Thyroid gland (tissue), 4 donors: ENCODE results near the gene SLC38A3. TPM values are rescaled to one million over a fixed set of nuclear protein-coding genes. Genes with fewer than 3 reads are reported as not detected.

Source experiments
- DNase-seq, 2 donors: peaks; one replicate each; pipeline ENCODE4 v3.0.0-alpha.2; 2019
- H3K27ac ChIP-seq, 3 donors: fragments of 200-600 bp; sonication (generic); 1 replicate in 2 of 3; 2 replicates in 1 of 3; pipeline ENCODE4 v1.5.1; 2016 to 2019; ENCODE audit warnings: mild to moderate bottlenecking in 1 of 3, moderate library complexity in 1 of 3
- H3K27me3 ChIP-seq: fragments of 200-600 bp; sonication (generic); one replicate; pipeline ENCODE4 v1.5.1; 2019
- H3K36me3 ChIP-seq, 2 donors: fragments of 200-600 bp; sonication (generic); one replicate each; pipeline ENCODE4 v1.5.1; 2016 to 2019
- H3K4me1 ChIP-seq, 2 donors: fragments of 200-600 bp; sonication (generic); one replicate each; pipeline ENCODE4 v1.5.1; 2017 to 2019
- H3K4me3 ChIP-seq, 3 donors: fragments of 200-600 bp; sonication (generic); replicated peaks in 1 of 3; 1 replicate in 2 of 3; 2 replicates in 1 of 3; pipeline ENCODE4 v1.5.1; 2016; ENCODE audit warnings: mild to moderate bottlenecking in 1 of 3
- H3K9me3 ChIP-seq: fragments of 200-600 bp; sonication (generic); one replicate; pipeline ENCODE4 v1.5.1; 2017
- CTCF ChIP-seq, 6 experiments: fragments of 200-600 bp in 3 of 6; fragments of 450-650 bp in 3 of 6; sonication (generic) in 3 of 6; IDR thresholded peaks; one replicate each; pipeline ENCODE4 v1.5.1; 2016 to 2019; ENCODE audit warnings: antibody characterized with exemption in 6 of 6, mild to moderate bottlenecking in 2 of 6, inconsistent platforms in 1 of 6, moderate library complexity in 1 of 6
- POLR2A ChIP-seq, 2 donors: fragments of 450-650 bp; IDR thresholded peaks; one replicate each; pipeline ENCODE4 v1.6.1; 2017; ENCODE audit warnings: antibody characterized with exemption in 2 of 2, mild to moderate bottlenecking in 2 of 2, moderate library complexity in 1 of 2
- WGBS, 2 donors: methylation state at CpG; one replicate each; pipeline ENCODE4 v1.1.5; 2017; 5-methylcytosine and 5-hydroxymethylcytosine counted together
- intact Hi-C: fragments of 100-400 bp; cut with DNase I; formaldehyde crosslinking; loops from one replicate; pipeline ENCODE4 v1.15.1; 2023
- total RNA-seq, 4 donors: library from RNA; depleted of rRNA; stranded (reverse); fragments of >200 nt; gene quantifications; one replicate each; pipeline ENCODE4 v1.2.3, GENCODE V29; 2016

The SLC38A3 gene
- total RNA-seq, 4 donors from 2014 or later = 1.1 to 5.0 (median 3.6) TPM

- DNase-seq = no peak
- WGBS, 2 donors = 86 to 95% methylated on average over 7 to 20 of the region's 21 CpGs
- Histone ChIP-seq H3K27me3 (no peaks in the 10 kb centered on the region), H3K9me3 (no peaks in the 10 kb centered on the region), H3K36me3 (peaks cover 0 to 8% of the 10 kb centered on the region in 2 donors), H3K4me3 (no peak overlapping the region), H3K4me1 (no peaks in the 10 kb centered on the region), H3K27ac (no peak overlapping the region)
- TF ChIP-seq POLR2A (IDR thresholded peaks at IDR 0.05) = no peak
- TF ChIP-seq CTCF (IDR thresholded peaks at IDR 0.05) = no peak
- intact Hi-C loops = no loop called here
Observed at GRCh38 chr3:50184242-50184978, 20.7 kb upstream of the SLC38A3 start.

- Histone ChIP-seq H3K36me3 (peaks cover 0 to 8% of the 10 kb centered on the region in 2 donors), H3K27me3 (no peaks in the 10 kb centered on the region), H3K4me1 (no peaks in the 10 kb centered on the region), H3K4me3 (no peak overlapping the region), H3K27ac (no peak overlapping the region), H3K9me3 (no peaks in the 10 kb centered on the region)
- TF ChIP-seq CTCF (IDR thresholded peaks at IDR 0.05) = no peak
- no peak for TF ChIP-seq POLR2A (IDR thresholded peaks at IDR 0.05)
- 80 to 100% methylated on average over 1 to 4 of the region's 4 CpGs for WGBS, 2 donors
- DNase-seq = no peak
- intact Hi-C loops = no loop called here
Observed at GRCh38 chr3:50185230-50185629, 19.8 kb upstream of the SLC38A3 start.

GRCh38 chr3:50186096-50186495, 19.0 kb upstream of the SLC38A3 start:
- Histone ChIP-seq H3K36me3 (peaks cover 0 to 8% of the 10 kb centered on the region in 2 donors), H3K27ac (no peak overlapping the region), H3K27me3 (no peaks in the 10 kb centered on the region), H3K9me3 (no peaks in the 10 kb centered on the region), H3K4me1 (no peaks in the 10 kb centered on the region), H3K4me3 (no peak overlapping the region)
- 86 to 94% methylated on average over 1 to 10 of the region's 10 CpGs for WGBS, 2 donors
- no peak for TF ChIP-seq POLR2A (IDR thresholded peaks at IDR 0.05)
- intact Hi-C loops = no loop called here
- DNase-seq = no peak

- intact Hi-C loops = loop anchor here (2.0 kb wide), 1 partner anchor 65 kb away; no protein-coding TSS in a partner anchor
- no peak for DNase-seq
- Histone ChIP-seq H3K4me1 (peaks cover 0 to under 1% of the 10 kb centered on the region in 2 donors), H3K9me3 (no peaks in the 10 kb centered on the region), H3K27ac (no peak overlapping the region), H3K36me3 (peaks cover 0 to 4% of the 10 kb centered on the region in 2 donors), H3K4me3 (no peak overlapping the region), H3K27me3 (peaks cover 1% of the 10 kb centered on the region)
- 94 to 95% methylated on average over 3 to 13 of the region's 19 CpGs for WGBS, 2 donors
- TF ChIP-seq POLR2A (IDR thresholded peaks at IDR 0.05) (no peak), CTCF (IDR thresholded peaks at IDR 0.05) (no peak)
Observed at GRCh38 chr3:50187750-50188149, 17.3 kb upstream of the SLC38A3 start.

- TF ChIP-seq POLR2A (IDR thresholded peaks at IDR 0.05) (no peak), CTCF (IDR thresholded peaks at IDR 0.05) (peak; percentile 61 to 92 (median 88))
- no peak overlapping the region for H3K4me3 ChIP-seq
- no peak overlapping the region for H3K27ac ChIP-seq
- intact Hi-C loops = loop anchor here (2.0 kb wide), 1 partner anchor 66 kb away; no protein-coding TSS in a partner anchor
- peaks cover 0 to 12% of the 10 kb centered on the region in 2 donors for H3K4me1 ChIP-seq
- WGBS, 2 donors = 4 to 10% methylated on average over 5 of the region's 5 CpGs
- DNase-seq = peak; percentile 89
- no peaks in the 10 kb centered on the region for H3K9me3 ChIP-seq
- peaks cover 16% of the 10 kb centered on the region for H3K27me3 ChIP-seq
- H3K36me3 ChIP-seq = peaks cover 0 to 4% of the 10 kb centered on the region in 2 donors
Observed at GRCh38 chr3:50189274-50189673, 15.8 kb upstream of the SLC38A3 start.
